ENCODE data around the gene THSD7A.

GRCh38 chr7:11746591-11746990 lies 85.4 kb downstream of the THSD7A start:
- TF ChIP-seq CTCF (conservative IDR thresholded peaks at IDR 0.05), result no peak
- TF ChIP-seq EZH2 (IDR thresholded peaks at IDR 0.05; ENCODE audit: low read depth), result no peak
